Fibroblast of peridontal ligament (primary cell): ENCODE results near the gene B4GALNT1.
"Not testable (repeated sequence)": the region's sequence is repeated elsewhere in the genome, so short reads cannot be mapped to it uniquely, and the experiment has no call there.

Source experiments
- DNase-seq: peaks from one replicate; pipeline ENCODE4 v3.0.0-alpha.2; 2010; ENCODE audit errors: extremely low read depth

B4GALNT1 gene

GRCh38 chr12:57637364-57637763, 4.4 kb upstream of the B4GALNT1 start:
- DNase-seq = no peak

DNA sequence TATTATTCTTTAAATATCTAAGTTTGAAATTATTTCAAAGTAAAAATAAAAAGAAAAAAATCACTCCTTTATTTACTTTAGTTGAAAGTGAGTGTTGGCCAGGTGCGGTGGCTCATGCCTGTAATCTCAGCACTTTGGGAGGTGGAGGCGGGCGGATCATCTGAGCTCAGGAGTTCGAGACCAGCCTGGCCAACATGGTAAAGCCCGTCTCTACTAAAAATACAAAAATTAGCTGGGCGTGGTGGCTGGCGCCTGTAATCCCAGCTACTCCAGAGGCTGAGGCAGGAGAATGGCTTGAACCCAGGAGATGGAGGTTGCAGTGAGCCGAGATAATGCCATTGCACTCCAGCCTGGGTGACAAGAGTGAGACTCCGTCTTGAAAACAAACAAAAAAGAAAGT, 3.7 kb upstream of the B4GALNT1 start:
- DNase-seq = not testable (repeated sequence)

DNA sequence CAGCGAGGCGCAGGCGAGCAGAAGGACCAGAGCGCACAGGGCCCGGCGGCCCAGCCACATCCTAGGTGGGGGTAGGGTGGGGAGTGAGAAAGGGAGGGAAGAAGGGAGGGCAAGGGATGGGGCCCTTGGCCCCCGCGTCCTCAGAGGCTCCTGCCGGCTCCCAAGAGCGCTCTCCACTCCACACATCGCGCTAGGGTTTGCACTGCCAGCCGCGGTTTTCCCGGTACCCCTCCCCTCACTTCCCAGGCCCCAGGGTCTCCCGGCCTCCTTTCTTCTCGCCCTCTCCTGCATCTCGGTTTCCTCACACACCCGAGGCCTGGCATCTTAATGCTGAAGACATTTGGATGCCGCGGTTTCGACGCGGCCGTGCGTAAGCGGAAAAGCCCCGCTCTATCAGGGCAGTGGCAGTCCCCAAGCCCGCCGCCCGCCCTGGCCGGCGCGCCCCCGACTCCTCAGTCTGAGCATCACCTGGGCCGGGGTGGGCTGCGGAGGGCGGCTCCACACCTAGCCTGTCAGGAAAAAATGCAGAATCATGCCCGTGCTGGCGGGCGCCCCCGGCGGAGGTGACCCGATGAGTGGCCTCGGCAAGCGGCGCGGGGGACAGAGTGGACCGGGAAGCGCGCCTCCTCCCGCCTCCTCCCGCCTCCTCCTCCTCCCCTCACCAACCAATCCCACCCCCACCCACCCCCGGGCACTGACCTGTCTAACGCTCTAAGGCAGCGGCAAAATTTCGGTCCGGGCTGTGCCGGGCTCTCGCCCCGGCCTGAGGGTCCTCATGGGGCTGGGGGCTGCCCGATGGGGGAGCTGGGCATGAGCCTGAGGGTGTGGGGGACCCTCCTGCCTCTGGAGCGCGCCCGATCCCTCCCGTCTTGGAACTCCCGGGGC, 686 bp downstream of the B4GALNT1 start:
- DNase-seq = peak; percentile 15

DNA sequence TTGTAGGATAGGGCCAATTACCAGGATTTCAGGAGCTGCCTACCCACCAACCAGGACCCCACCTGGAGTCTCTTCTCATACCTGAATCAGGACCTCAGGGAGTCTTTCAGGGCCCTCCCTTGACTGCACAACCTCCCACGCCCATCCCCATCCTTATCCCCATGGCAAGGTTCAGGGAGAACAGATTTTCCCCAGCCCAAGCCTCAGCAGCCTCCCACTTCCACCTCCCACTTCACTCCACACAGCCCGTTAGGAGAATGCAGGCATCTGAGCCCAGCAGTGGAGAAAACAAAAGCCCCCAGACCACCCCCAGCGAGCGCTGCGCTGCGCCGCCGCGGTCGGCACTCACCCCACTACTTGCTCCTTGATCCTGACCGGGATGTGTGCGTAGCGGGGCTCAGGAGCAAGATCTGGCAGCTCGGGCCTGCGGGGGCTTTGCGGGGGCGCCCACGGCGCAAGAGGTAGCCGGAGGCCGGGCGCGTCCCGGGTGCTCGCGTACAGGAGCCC, 1.4 kb downstream of the B4GALNT1 start:
- no peak for DNase-seq

GRCh38 chr12:57630891-57631433, 2.0 kb downstream of the B4GALNT1 start:
- DNase-seq = no peak

GRCh38 chr12:57629897-57630471, 3.0 kb downstream of the B4GALNT1 start:
- no peak for DNase-seq

- no peak for DNase-seq
Measured at GRCh38 chr12:57628280-57629191, 4.5 kb downstream of the B4GALNT1 start.

DNA sequence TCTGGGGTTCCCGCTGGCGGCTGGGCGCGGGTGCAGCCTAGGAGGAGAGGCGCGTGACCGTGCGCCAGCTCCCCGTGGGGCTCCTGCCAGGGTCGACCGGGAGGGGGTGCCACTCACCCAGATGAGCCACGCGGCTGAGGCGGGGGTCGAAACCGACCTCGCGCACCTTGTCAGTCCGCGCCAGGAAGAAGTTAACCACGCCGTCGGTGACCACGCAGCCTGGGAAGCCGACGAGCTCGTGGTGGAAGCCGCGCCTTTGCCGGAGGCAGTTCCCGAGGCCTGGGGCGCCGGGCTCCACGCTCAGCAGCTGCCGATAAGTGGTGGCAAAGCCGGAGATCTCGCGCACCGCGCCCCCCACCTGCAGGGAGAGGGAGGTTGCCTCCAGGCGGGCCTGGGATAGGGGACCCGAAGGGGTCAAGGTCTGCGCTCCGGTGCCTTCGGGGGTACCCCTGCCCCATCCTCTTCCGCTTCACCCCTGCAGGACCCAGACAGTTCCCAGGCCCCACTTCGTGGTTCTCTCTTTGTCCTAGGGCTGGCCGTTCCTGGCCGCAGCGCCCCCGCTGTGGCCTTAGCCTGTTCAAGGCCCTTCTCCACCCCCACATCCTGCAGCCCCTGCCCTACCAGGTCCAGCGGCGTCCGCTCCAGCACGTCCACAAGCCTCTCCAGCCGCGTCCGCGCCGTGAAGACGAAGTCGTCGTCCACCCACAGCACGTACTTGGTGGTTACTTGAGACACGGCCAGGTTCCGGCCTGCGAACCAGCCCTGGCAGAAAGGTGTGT, 5.3 kb downstream of the B4GALNT1 start:
- no peak for DNase-seq

- DNase-seq = no peak
Measured at GRCh38 chr12:57626921-57627445, 6.0 kb downstream of the B4GALNT1 start.

- DNase-seq = no peak
Measured at GRCh38 chr12:57626111-57626920, 6.7 kb downstream of the B4GALNT1 start.

GRCh38 chr12:57625261-57626032, 7.6 kb downstream of the B4GALNT1 start:
- no peak for DNase-seq

- DNase-seq = no peak
Measured at GRCh38 chr12:57624441-57625220, 8.4 kb downstream of the B4GALNT1 start.

DNA sequence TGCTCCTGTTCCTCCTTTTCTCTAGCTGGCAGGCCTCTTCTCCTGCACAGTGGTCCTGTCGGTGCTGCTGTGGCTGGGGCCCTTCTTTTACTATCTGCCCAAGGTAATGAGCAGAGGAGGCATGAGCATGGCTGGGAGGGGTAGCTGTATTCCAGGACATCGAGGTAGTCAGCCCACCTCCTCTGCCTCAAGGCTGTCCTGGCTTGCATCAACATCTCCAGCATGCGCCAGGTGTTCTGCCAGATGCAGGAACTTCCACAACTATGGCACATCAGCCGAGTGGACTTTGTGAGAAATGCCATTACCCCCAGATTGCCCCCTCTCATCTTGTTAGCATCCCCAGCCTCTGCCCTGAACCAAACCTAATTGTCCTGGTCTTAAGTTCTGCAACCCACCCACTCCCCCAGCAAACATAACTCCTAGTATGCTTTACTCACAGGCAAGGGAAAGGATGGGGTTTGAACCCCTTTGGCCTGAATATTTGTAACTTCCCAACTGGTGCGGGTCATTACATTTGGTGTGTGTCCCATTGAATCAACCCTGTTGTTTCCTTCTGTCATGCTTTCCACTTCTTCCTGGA, 9.1 kb downstream of the B4GALNT1 start:
- no peak for DNase-seq

GRCh38 chr12:57623385-57623784, 9.6 kb downstream of the B4GALNT1 start:
- DNase-seq = no peak

DNA sequence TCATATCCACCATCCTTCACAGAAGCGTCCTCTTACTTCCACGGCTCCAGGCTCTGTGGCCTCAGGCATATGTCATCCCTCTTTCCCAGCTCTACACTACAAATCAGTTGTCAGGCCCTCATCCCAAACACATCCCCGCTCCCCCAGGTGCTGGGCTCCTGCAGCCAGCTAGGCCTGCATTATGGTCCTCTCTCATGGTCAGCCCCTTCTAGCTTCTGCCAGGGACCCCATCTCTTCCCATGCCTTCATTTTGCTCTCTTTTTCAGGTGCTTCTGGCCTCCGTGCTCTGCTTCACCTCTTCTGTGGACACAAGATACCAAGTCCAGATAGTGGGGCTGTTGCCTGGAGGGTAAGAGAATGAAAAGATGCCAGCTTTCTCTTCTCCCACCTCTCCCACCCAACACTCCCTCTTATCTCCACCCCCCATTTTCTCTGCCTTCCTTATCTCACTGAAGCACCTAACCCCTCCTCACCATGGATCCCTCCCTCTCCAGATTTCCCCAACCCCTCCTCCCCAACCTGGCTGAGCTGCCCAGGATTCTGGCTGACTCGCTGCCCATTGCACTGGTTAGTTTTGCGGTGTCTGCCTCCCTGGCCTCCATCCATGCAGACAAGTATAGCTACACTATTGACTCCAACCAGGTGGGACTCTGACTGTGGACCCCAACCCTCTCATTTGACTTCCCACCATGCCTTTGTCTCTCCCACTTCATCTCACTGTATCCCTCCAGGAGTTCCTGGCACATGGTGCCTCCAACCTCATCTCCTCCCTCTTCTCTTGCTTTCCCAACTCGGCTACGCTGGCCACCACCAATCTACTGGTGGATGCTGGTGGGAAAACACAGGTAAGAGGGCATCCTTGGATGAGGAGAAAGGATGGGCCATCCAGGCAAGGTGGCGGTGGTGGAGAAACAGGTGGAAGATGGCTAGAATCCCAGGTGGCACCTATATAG, 10.4 kb downstream of the B4GALNT1 start:
- DNase-seq = no peak

DNA sequence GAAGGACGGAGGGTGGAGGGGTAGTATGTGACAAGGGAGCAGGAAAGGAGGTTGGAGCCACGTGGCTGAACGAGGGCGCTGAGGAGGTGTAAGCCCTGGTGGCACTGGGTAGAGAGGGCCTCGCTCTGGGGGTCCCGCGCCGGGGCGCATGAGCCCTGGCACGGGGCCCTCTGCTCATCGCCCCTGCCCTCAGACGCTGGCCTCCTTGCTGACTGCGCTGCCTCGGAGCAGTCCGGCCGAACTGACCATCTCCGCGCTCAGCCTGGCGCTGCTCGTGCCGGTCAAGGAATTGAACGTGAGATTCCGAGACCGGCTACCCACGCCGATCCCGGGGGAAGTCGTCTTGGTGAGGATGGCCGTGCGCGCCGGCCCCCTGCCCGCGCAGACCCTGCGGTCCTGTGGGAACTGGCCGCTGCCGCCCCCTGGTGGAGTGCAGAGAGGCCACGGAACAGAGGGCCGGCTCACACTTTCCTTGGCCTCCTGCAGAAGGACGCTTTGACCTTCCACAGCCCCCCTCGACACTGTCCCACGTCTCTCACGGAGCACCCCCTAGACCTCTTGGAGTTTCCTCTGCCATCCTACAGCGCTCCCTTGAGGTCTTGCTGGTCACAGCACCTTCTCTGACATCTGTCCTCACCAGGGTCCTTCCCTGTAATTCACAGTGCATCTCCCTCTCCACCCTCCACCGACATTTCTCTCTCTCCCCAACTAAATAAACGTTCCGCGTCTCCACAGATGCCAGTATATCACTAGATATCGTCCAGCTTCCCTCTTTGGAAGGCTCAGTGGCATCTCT, 11.3 kb downstream of the B4GALNT1 start:
- DNase-seq = no peak
